ENCODE data around the gene HIVEP2.

HIVEP2 gene

GRCh38 chr6:142728364-142728763 is 216.6 kb downstream of the HIVEP2 start:
- DNase-seq: no peak

- DNase-seq: no peak
Measured at GRCh38 chr6:142726616-142727015, 218.4 kb downstream of the HIVEP2 start.

- no peak for DNase-seq
Measured at GRCh38 chr6:142725024-142725770, 219.8 kb downstream of the HIVEP2 start.

- DNase-seq: no peak
Measured at GRCh38 chr6:142722841-142723240, 222.1 kb downstream of the HIVEP2 start.

GRCh38 chr6:142722012-142722411 is 223.0 kb downstream of the HIVEP2 start:
- no peak for DNase-seq

- no peak for DNase-seq
Measured at GRCh38 chr6:142721215-142721920, 223.6 kb downstream of the HIVEP2 start.

- DNase-seq: no peak
Measured at GRCh38 chr6:142718667-142719191, 226.2 kb downstream of the HIVEP2 start.

GRCh38 chr6:142716097-142716496 is 228.9 kb downstream of the HIVEP2 start:
- no peak for DNase-seq

- DNase-seq: no peak
Measured at GRCh38 chr6:142714951-142715785, 229.8 kb downstream of the HIVEP2 start.

- no peak for DNase-seq
Measured at GRCh38 chr6:142713959-142714358, 231.0 kb downstream of the HIVEP2 start.

GRCh38 chr6:142712231-142712630 is 232.7 kb downstream of the HIVEP2 start:
- no peak for DNase-seq

- DNase-seq: no peak
Measured at GRCh38 chr6:142708651-142709050, 236.3 kb downstream of the HIVEP2 start.

- no peak for DNase-seq
Measured at GRCh38 chr6:142707255-142707654, 237.7 kb downstream of the HIVEP2 start.

GRCh38 chr6:142706210-142706609 is 238.8 kb downstream of the HIVEP2 start:
- DNase-seq: no peak

GRCh38 chr6:142705054-142705453 is 239.9 kb downstream of the HIVEP2 start:
- no peak for DNase-seq

- DNase-seq: no peak
Measured at GRCh38 chr6:142702501-142703460, 242.2 kb downstream of the HIVEP2 start.
